ENCODE results near the gene CCDC40.

DNA sequence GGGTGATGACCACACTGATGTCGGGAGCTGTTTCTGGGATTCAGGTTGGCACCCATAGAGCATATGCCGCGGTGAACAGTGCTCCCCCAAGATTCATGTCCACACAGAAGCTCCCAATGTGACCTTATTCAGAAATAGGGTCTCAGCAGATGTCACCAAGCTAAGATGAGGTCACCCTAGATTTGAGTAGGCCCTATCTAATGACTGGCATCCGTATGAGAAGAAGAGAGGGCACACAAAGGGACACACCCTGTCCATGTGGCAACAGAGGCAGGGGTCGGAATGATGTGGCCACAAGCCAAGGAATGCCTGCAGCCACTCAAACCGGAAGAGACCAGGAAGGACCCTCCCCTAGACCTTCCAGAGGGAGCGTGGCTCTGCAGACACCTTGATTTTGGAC, 36.3 kb upstream of the CCDC40 start:
- no peak for TF ChIP-seq EZH2 (IDR thresholded peaks at IDR 0.05; ENCODE audit: low read depth)
- TF ChIP-seq, protein P1, sequence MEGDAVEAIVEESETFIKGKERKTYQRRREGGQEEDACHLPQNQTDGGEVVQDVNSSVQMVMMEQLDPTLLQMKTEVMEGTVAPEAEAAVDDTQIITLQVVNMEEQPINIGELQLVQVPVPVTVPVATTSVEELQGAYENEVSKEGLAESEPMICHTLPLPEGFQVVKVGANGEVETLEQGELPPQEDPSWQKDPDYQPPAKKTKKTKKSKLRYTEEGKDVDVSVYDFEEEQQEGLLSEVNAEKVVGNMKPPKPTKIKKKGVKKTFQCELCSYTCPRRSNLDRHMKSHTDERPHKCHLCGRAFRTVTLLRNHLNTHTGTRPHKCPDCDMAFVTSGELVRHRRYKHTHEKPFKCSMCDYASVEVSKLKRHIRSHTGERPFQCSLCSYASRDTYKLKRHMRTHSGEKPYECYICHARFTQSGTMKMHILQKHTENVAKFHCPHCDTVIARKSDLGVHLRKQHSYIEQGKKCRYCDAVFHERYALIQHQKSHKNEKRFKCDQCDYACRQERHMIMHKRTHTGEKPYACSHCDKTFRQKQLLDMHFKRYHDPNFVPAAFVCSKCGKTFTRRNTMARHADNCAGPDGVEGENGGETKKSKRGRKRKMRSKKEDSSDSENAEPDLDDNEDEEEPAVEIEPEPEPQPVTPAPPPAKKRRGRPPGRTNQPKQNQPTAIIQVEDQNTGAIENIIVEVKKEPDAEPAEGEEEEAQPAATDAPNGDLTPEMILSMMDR (conservative IDR thresholded peaks at IDR 0.05), result no peak
